Stimulated activated CD4-positive, alpha-beta T cell treated with anti-CD3 and anti-CD28 coated beads, Interleukin-1b, Interleukin-23, amount 100 ng/mL, for 4 hours (primary cell): ENCODE results near the gene MDC1.

Experiments used
- DNase-seq, 2 donors: peaks; one replicate each; pipeline ENCODE4 v3.0.0-alpha.2; 2020; ENCODE audit warnings: low read depth in 2 of 2

The MDC1 gene

DNA sequence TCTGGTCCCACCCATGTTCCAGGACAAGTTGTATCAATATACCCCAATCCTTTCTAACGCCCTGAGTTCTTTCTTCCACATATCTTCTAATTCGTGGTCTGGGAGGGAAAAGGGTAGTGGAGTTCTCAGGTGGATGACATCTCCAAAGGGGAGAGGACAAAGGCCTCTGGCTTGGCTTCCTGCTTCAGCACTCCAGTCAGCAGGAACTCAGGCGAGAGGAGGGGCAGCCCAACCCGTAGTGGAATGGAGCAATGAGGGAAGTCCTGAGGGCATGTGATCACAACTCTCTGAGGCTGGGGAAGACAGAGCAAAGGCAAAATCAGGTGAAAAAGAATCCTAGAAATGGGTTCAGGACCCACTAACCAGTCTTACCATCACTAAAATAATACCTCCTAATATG lies 16.7 kb downstream of the MDC1 start:
- DNase-seq: no peak

DNA sequence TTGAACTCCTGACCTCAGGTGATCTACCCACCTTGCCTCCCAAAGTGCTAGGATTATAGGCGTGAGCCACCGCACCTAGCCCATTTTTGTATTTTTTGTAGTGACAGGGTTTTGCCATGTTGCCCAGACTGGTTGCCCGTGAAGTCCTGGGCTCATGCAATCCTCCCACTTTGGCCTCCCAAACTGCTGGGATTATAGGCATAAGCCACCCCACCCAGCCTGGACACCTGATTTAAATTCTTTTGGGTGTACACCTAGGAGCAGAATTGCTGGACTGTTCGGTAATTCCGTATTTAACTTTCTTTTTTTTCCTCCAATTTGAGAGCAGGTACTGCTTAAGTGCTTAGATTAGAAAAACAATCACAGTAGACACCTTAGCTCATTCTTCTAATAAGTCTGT lies 20.6 kb downstream of the MDC1 start:
- no peak for DNase-seq

DNA sequence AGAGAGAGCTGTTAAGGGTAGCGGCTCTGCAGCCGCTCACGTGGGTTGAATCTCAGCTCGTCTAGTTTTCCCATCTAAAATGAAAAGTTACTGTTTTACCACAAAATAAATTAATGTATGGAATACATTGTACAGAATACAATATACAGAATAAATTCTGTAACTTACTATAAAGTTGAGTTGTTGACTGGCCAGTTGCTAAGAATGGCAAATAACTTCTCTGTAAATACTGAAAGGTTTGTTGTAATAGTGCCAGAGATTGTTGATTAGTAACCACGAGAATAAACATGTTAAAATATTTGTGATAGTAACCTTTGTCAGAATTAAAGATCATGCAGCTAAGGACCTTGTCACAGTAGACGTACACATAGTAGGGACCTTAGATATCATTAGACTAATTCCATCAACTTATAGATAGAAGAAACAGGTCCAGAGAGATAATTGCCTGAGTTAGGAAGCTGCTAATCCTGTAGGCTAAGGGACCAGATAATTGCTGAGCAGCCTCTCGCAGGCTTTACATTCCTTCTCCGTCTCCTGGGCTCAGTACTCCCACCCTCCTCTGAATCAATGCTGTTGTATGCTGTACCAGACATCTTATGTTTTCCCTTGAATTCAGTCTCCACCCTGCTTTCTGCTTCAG lies 25.8 kb downstream of the MDC1 start:
- no peak for DNase-seq

DNA sequence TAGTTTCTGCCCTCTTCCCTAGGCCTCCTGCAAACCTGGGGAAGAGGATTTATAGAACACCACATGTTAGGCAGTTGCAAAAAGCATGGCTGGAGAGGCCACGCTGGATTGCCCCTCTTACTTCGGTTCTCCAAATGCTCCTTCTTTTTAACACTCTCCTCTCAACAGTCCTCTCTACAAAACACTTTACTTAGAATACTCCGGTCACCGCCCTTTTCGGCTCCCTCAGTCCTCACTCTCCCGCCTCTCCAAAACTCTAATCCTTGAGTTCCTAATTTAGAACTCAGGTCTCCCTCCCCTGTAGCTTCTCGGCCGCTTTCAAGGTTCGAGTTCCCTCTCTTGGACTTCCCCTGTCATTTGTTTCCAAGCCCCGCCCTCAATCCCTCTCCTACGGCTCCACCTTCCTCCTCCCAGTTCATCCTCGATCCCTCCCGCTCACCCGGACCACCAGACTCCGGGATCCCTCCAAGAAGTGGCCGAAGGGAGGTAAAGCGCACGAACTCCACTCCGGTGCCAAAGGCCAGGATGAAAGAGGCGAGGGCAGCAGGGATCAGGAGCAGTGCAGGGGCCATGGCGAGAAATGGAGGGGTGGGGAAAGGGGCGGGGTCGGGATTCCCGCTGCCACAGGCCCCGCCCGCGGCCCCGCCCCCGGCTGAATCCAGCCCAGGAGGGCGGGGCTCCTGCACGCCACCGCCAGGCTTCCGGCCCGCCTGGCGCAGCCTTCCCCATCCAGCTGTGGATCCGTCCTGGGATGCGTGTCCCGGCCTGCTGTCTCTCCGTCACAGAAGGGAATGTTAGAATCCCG lies 26.5 kb downstream of the MDC1 start, which contains the start of gene NRM:
NRM (minus strand) TSS at position 582 of the 805 bp plus-strand sequence; CDS start at position 572, 10 bp downstream.
- DNase-seq: peak; percentile 68 to 84

DNA sequence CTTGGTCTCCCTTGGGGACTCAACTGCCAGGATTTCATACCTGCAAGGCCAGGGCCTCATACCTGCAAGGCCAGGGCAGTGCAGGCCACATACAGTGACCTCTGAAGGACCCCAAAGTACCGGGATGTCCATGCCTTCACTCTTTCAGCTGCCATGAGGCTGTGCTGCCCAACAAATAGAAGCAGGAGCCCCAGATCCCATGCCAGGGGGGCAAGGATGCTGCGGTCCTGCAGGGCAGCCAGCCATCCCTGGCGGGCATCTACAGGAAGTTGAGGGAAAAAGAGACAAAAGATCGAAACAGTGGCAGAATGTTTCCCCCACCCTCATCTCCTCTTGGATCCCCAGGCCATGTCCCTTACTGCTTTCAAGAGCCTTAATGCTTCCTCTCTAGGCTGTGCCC lies 27.1 kb downstream of the MDC1 start:
- no peak for DNase-seq

DNA sequence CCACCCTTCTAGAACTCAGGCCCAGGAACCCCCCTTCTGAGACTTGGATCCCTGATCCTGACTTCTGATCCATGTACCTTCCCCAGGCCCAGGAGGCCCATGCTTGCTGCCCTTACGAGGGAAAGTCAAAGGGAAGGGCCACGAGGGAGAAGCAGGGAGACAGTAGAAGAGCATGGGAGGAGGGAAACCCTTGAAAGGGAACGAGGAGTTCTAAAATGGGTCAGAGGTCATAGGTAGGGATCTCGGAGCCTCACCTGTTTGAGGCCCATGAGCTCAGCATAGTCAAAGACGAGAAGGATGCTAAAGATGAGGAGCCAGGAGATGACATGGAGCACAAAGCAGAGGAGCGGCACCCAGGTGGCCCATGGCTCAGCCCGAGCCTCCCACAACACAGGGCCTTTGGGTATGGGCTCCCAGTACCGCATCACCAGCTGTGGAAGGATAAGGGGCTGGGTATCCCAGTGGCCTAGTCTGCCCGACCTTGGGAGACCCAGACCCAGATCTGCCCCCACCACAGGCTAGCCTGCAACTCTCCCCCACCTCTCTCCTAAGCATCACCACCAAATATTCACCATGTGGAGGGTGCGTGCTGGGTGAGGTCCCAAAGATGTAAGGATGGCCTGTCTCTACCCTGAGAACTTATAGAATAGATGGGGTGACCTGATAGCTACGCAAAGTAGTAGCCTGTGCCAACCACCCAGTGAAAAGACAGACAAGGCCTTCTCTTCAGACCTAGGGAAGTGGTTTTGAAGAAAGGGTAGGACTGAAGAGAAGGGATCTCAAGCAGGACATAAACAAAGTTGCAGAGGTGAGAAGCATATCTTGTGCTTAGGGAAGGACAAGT lies 27.8 kb downstream of the MDC1 start:
- DNase-seq: no peak

DNA sequence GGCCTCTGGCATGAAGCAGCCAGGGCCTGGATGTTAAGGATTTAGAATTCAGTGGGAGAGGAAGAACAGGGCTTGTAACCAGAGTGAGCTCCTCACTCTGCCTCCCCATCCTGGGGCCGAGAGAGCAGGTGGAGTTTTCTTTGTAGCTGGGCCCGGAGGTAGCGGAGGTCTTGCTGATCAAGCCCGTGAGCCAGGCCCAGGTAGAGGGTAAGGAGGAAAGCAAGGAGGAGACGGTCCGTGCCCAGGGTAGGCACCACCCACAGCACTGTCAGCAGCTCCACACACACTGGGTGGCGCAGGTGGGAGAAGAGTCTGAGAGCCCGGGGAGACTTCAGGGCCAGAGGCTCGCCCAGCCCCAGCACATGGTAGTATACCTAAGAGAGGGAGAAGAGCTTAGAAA lies 28.5 kb downstream of the MDC1 start:
- DNase-seq: no peak

DNA sequence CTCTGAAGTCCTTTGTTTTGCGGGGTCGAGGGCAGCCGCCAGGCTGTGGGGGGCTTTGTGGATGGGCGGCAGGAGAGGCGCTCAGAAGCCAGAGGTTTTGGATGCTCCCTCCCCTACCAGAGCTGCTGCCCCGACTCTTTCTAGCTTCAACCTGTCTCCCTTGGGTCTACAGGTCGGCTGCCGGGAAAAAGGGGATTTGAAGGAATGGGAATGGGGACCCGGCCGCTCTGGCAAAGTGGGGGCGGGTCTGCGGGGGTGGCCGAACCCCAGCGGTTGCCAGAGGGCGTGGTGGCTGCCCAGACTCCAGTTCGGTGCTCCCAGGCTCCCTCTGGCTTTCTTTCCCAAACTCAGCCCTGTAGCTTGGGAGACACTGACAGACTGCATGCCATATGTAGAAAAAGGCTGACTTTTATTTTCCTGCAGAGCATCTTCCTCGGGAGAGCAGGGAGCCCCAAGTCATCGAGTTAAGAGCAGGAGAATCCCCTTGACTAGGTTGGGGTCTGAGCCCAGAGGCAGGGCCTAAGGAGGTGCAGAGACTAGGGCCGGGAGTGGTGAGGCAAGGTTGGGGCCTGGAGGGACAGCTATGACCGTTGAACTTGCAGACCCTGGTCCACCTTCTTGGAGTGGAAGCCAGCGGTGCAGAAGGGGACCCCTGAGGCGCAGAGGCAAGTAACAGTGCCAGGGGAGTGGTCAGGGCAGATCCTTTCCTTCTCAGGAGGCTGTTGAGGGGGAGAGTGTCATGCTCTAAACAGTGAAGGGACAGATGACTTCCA lies 29.2 kb downstream of the MDC1 start:
- DNase-seq: no peak

DNA sequence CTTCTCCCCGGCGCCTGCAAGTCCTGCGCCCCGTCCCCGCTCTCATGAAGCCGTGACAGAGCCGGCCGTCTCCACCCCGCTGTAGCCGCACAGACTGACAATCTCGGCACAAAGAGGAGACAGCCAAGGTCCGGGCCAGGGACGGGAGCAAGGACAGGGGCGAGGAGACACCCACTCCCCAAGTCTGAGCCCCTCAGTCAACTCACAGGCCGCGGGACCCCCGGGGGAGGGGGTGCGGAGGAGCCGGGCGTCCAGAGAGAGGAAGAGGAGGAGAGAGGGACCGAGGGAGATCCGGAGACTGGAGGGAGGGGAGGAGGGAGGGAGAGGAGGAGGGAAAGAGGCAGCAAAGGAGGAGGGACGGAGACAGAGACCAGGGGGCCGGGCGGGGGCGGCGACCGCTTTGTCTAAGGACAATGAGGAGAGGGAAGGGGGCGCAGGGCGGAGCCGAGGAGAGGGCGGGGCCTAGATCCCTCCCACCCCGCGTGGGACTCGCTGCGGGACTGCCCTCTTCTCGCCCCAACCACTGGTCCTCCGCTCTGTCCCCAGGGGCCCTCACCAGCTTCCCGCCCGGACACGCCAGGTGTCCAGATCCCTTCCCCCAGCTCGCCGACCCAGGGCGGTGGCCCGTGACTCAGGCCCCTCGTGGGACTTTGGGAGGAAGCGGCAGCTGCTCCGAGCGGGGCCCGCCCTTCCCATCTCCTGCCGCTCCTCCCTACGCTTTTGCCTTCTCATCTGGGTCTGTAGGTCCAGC lies 30.0 kb downstream of the MDC1 start:
- DNase-seq: peak; percentile 60 to 86

DNA sequence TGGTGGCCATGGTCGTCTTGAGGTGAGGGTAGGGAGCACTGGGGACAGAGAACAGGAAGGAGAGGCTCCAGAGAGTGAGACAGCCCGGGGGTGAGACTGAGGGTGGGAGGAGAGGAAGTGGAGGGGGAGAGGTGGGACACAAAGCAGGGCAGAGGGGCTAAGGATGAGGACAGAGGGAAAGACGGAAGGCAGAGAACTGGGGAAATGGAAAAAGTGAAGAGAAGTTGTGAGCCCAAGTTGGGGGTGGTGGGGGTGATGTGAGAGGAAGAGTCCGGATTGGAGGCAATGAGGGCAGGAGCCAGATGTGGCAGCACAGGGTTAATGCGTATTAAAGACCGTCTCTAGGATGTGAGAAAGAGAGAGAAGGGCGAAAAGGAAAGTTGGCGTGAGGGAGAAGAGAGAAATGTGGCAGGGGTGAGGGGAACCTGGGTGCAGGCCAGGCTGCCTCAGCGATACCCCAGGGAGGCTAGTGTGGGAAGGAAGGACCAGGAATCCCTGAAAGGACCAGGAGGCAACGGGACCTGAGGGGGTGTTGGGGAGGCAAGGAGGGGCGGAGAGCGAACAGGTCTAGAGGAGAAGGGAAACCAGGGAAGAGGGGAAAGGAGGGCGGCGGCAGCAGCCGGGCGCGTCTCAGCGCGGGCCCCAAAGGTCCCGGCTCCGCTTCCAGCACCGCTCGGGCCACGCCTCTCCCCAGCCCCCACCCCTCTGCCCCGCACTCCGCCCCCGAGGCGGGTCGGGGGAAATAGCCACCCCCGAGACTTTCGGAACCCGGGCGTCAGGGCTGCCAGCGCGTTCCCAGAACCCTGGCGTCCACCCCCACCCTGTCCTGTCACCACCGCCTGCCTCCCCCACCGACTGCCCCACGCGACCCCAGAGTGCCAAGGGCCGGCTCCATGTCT lies 30.8 kb downstream of the MDC1 start, which contains the start of gene PPP1R18:
PPP1R18 (minus strand) TSS at position 637 of the 899 bp plus-strand sequence; CDS start at position 10, 627 bp downstream.
- peak; percentile 74 to 88 for DNase-seq

DNA sequence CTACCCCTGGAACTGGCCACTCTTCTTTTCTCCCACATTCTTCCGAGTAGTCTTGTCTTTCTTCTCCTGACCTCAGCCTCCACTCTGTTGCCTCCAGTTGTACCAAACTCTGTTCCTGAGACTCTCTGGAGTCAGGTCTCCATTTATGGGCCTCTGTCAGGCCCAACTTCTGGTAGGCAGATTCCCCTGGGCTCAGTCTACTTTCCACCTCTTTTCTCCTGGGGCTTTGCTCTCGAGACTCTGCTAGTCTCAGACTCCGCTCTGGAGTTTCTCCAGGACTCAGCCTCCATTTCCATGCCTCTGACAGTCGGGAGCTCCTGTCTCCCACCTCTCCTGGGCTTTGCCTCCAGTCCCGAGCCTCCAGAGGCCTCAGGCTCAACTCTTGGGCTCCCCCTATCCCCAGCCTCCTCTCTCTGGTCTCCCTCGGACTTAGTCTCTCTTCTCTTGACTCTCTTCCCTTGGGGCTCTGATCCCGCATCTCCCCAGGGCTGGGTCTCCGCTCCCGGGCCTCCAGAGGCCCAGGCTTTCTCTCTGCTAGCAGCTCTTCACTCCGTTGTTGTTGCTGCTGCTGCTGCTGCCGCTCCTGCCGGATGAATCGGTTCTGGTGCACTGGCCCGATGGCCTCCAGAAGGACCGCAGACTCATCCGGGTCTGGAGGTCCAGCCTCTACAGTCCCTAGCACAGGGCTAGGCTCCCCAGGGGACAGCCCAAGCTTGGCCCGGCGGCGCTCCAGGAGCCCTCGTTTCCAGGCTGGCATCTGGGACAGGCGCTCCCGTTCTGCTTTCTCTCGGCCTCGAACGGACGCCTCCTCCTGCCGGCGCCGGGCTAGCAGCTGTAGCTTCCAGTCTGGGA lies 31.7 kb downstream of the MDC1 start:
- DNase-seq: no peak

DNA sequence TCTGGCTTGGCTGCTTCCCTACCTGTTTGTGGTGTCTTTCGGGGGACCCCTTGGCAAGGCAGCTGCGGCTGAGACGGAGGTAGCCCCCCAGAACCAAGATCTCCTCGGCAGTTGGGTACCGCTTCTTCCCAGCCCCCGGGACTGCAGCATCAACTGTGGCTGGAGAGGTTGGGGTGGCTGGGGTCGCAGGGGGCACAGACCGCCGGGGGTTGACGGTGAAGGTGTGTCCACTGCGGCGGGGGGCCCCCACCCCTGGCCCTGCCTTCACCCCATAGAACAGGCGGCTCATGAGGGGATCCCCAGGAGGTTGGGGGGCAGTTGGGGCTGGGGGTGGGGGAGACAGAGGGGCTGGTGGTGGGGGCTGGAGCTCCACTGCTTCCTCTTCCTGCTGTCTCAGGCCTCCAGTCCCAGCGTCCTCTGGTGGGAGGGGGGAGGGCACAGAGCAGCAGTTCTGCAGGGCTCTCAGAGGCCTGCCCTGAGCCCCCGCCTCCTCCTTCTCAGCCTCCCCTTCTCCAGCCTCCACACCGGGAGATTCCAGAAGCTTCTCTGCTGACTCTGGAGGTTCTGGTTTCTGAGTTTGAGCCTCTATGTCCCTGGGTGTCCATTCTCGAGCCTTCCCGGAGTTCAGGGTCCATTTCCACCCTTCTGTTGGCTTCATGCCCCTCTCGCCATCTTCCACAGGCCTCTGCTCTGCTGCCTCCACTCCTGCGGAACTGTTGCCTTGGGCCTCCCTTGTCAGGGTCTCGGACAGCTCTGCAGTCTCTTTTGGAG lies 32.5 kb downstream of the MDC1 start:
- DNase-seq: peak in 1 of 2 donors; percentile 54

DNA sequence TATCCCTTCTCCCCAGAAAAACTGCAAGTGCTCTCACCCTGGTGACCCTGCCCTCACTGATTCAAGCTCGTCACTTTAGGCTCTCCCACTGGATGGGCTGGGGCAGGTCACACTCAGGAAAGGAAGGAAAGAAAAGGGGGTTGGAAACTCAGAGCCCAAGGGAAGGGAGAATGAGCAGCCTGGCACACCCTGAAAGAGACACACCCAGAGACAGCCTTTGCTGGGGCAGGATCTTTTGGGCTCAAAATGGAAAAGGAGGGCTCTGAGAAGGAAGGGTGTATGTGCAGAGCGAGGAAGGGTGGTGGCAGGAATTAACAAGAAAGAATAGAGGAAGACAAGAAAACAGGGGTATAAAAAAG lies 33.1 kb downstream of the MDC1 start:
- DNase-seq: no peak

DNA sequence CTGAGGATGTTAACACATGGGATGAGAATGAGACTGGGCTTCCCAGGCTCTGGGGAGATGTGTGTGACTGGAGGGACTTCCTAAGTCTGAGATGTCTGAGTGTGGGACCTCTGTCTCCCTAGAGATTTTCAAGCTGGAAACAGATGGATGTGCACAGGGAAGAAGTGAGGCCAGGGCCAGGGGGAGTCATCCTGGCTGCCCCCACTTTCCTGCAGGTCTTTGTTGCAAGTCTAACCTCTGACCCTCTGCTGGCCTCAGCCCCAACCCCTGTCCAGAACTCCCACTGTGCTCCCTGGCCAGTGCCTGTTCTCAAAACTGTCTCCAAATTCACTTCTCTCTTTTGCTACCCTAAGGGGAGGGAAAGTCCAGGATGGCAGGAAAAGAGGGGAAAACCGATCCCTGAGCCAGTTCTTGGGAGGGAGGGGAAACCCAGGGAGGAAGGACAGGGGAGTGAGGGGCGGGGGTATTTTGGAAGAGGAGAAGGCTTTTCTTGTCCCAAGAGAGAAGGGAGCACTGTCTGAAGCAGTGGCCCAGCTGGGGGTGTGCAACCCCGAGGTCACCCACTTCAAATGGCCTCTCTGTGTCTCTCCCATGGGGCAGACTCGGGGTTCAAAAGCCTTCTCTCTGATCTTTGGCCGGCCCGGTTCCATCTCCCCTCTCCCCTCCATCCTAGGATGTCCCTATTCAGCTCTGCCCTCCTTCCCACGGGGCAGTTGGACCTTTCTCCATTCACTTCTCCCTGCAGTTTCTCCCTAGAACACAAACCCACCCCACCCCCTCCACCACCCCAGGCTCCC lies 33.7 kb downstream of the MDC1 start:
- no peak for DNase-seq

DNA sequence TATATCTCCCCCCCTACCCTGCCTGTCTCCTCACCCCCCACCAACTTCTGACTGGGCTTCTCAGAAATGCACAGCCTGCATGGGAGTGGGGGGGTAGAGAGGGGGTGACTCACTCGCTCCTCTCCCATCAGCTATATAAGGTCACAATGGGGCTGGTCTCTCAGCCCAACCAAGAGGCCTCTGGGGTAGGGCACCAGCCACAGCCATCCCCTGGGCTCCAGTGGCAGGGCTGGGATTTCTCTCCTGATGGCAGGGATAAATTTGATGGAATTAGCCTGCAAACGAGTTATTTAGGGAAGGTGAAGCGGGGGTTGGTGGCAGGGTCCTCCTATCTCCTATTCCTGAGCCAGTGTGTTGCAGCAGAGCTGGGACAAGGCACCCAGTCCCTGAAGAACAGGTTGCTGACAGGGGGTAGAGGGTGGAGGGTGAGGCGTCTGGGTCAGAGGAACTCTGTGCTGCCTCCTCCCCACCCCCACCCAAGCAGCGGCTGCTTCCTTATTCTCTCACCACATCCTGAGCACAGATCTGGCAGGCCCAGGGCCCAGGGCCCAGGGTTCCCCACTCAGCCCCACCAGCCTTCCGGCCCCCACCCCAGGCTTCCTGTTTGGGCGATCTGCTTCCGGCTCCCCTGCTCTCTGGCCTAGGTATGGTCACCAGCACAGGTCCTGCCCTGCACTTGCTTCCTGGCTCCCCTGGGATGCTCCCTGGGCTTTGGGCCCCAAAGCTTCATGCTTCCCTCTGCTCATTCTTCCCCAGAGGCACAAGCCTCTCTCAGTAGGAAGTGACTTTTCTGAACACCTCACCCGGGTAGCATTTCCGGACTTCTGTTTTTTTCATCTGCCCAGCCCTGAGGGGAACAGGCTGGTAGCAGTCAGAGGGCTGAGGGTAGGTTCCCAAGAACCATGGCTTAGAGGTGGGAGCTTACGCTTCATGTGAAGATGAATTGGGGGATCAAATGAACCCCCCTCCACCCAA lies 34.7 kb downstream of the MDC1 start:
- peak; percentile 65 to 80 for DNase-seq

DNA sequence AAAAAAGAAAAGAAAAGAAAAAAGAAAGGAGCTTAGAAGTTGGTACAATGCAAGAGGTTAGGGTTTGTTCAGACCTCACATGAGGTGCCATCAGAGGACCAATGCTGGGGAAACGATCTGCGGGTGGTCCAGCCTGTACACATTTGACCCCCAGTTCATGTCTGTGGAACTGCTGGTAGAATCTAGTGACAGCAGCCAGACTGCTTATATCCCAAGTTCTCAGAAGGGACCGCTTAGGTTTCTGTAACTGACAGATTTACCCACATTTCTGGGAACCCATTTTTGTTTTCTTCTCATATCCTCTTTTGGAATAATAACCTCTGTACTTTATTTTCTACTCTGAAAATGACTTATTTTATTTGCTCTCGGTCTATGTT lies 35.3 kb downstream of the MDC1 start:
- DNase-seq: no peak
